ENCODE data around the gene RALGAPA2.

The RALGAPA2 gene

DNA sequence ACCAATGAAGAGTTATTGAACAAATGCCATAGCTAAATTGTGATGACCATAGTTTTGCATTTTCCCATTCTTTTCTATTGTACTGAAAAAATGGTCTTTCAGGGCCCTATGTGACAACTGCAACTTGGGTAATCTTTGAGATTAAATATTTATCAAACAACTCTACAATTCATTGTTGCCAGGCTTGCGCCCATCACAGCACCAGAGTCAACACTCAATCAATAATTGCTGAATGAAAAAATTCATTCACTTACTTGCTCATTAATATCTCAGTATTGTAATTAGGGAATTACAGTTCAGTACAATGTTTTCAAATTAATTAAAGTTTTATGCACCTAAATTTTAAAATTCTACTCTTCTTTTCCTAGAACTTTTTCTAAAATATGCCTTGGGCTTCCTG is 7.7 kb upstream of the RALGAPA2 start:
- TF ChIP-seq, protein P1, sequence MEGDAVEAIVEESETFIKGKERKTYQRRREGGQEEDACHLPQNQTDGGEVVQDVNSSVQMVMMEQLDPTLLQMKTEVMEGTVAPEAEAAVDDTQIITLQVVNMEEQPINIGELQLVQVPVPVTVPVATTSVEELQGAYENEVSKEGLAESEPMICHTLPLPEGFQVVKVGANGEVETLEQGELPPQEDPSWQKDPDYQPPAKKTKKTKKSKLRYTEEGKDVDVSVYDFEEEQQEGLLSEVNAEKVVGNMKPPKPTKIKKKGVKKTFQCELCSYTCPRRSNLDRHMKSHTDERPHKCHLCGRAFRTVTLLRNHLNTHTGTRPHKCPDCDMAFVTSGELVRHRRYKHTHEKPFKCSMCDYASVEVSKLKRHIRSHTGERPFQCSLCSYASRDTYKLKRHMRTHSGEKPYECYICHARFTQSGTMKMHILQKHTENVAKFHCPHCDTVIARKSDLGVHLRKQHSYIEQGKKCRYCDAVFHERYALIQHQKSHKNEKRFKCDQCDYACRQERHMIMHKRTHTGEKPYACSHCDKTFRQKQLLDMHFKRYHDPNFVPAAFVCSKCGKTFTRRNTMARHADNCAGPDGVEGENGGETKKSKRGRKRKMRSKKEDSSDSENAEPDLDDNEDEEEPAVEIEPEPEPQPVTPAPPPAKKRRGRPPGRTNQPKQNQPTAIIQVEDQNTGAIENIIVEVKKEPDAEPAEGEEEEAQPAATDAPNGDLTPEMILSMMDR (conservative IDR thresholded peaks at IDR 0.05; ENCODE audit: low read length) = no peak
- no peak for TF ChIP-seq EZH2phosphoT487 (IDR thresholded peaks at IDR 0.05; ENCODE audit: borderline replicate concordance)
- Histone ChIP-seq H3K4me3 (ENCODE audit: low read length, poor library complexity, severe bottlenecking) (no peak overlapping the region), H4K20me1 (ENCODE audit: insufficient read depth, low read length, poor library complexity, severe bottlenecking) (no peaks in the 10 kb centered on the region), H3K36me3 (ENCODE audit: insufficient read depth, low read length) (no peaks in the 10 kb centered on the region), H3K79me2 (ENCODE audit: insufficient read depth, low read length) (no peaks in the 10 kb centered on the region), H2AFZ (ENCODE audit: low read length) (no peak overlapping the region), H3K9ac (ENCODE audit: low read depth, low read length, poor library complexity, severe bottlenecking) (no peak overlapping the region), H3F3A (ENCODE audit: low read depth) (no peaks in the 10 kb centered on the region), H3K4me1 (ENCODE audit: insufficient read depth, low read length, poor library complexity, severe bottlenecking) (no peaks in the 10 kb centered on the region), H3K9me3 (ENCODE audit: insufficient read depth, low read depth, low read length) (no peaks in the 10 kb centered on the region), H3K4me2 (ENCODE audit: low read depth, low read length, poor library complexity, severe bottlenecking) (no peak overlapping the region), H3K27me3 (ENCODE audit: insufficient read depth, low read length, poor library complexity, severe bottlenecking) (no peaks in the 10 kb centered on the region), H3K9me2 (replicated peaks; ENCODE audit: low read depth, low read length) (no peaks in the 10 kb centered on the region)

DNA sequence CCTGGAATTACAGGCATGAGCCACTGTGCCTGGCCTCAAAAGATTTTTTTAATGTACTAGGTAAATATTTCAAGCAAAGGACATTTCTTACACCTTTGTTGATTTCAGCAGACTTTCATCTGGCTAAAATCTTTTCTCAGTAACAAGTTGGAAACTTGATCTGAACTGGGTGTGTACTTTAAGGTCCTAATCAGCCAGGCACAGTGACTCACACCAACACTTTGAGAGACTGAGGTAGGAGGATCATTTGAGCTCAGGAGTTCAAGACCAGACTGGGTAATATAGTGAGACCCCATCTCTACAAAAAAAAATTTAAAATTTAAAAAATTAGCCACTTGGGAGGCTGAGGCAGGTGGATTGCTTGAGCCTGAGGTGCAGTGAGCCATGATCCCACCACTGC is 7.0 kb upstream of the RALGAPA2 start:
- H3K9ac ChIP-seq (ENCODE audit: low read depth, low read length, poor library complexity, severe bottlenecking) = no peak overlapping the region
- H3K9me3 ChIP-seq (ENCODE audit: insufficient read depth, low read depth, low read length) = no peaks in the 10 kb centered on the region
- no peaks in the 10 kb centered on the region for H3K79me2 ChIP-seq (ENCODE audit: insufficient read depth, low read length)
- H3F3A ChIP-seq (ENCODE audit: low read depth) = no peaks in the 10 kb centered on the region
- no peak overlapping the region for H3K4me3 ChIP-seq (ENCODE audit: low read length, poor library complexity, severe bottlenecking)
- H3K9me2 ChIP-seq (replicated peaks; ENCODE audit: low read depth, low read length) = no peaks in the 10 kb centered on the region
- no peaks in the 10 kb centered on the region for H3K27me3 ChIP-seq (ENCODE audit: insufficient read depth, low read length, poor library complexity, severe bottlenecking)
- no peaks in the 10 kb centered on the region for H3K4me1 ChIP-seq (ENCODE audit: insufficient read depth, low read length, poor library complexity, severe bottlenecking)
- H2AFZ ChIP-seq (ENCODE audit: low read length) = no peak overlapping the region
- TF ChIP-seq EZH2phosphoT487 (IDR thresholded peaks at IDR 0.05; ENCODE audit: borderline replicate concordance) = no peak
- TF ChIP-seq, protein P1 (conservative IDR thresholded peaks at IDR 0.05; ENCODE audit: low read length) = no peak
- no peaks in the 10 kb centered on the region for H3K36me3 ChIP-seq (ENCODE audit: insufficient read depth, low read length)
- no peaks in the 10 kb centered on the region for H4K20me1 ChIP-seq (ENCODE audit: insufficient read depth, low read length, poor library complexity, severe bottlenecking)
- no peak overlapping the region for H3K4me2 ChIP-seq (ENCODE audit: low read depth, low read length, poor library complexity, severe bottlenecking)

DNA sequence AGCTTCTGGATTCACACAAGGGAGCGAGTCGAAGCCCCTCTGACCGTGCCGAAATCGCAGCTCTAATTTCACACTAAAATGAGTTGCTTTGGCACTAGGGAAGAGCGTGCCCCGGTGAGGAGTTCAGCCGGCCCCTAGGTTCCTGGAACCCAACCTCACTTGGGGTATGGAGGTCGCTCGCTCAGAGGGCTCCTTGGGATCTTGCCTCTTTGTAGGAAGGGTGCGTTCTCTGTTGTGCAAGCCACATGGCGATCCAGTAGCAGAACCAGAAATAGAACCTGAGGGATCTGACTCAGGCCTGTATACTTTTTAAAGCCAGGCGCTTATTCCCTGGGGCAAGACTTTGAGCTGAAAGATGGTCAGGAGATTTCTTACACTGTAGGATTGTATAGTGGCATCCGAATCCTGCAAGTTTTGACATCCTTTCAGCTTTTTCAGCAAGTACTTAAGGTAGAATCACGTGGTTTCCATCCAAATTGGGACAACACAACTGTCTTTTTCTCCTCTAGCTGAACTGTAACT is 861 bp upstream of the RALGAPA2 start:
- Histone ChIP-seq H2AFZ (ENCODE audit: low read length) (peak overlapping the region; percentile 96), H3K9me2 (replicated peaks; ENCODE audit: low read depth, low read length) (no peaks in the 10 kb centered on the region), H3K36me3 (ENCODE audit: insufficient read depth, low read length) (no peaks in the 10 kb centered on the region), H3K27me3 (ENCODE audit: insufficient read depth, low read length, poor library complexity, severe bottlenecking) (no peaks in the 10 kb centered on the region), H3K4me1 (ENCODE audit: insufficient read depth, low read length, poor library complexity, severe bottlenecking) (peaks cover 26% of the 10 kb centered on the region), H3K9me3 (ENCODE audit: insufficient read depth, low read depth, low read length) (no peaks in the 10 kb centered on the region), H3K79me2 (ENCODE audit: insufficient read depth, low read length) (peaks cover 28% of the 10 kb centered on the region), H3F3A (ENCODE audit: low read depth) (no peaks in the 10 kb centered on the region), H3K4me2 (ENCODE audit: low read depth, low read length, poor library complexity, severe bottlenecking) (peak overlapping the region; percentile 75), H3K9ac (ENCODE audit: low read depth, low read length, poor library complexity, severe bottlenecking) (peak overlapping the region; percentile 67), H3K4me3 (ENCODE audit: low read length, poor library complexity, severe bottlenecking) (peak overlapping the region; percentile 95), H4K20me1 (ENCODE audit: insufficient read depth, low read length, poor library complexity, severe bottlenecking) (peaks cover 4% of the 10 kb centered on the region)
- TF ChIP-seq EZH2phosphoT487 (IDR thresholded peaks at IDR 0.05; ENCODE audit: borderline replicate concordance) = no peak
- TF ChIP-seq, protein P1 (conservative IDR thresholded peaks at IDR 0.05; ENCODE audit: low read length) = no peak
